Hepatic stellate cell (primary cell): ENCODE results near the gene FSTL1.

Experiments
- DNase-seq: peaks from one replicate; pipeline ENCODE4 v3.0.0; 2011; ENCODE audit warnings: low spot score

The FSTL1 gene

GRCh38 chr3:120440001-120440703 lies 10.6 kb downstream of the FSTL1 start:
- DNase-seq: no peak

- peak; percentile 48 for DNase-seq
These were observed 12.0 kb downstream of the FSTL1 start for GRCh38 chr3:120438665-120439370.

- DNase-seq: no peak
These were observed 12.6 kb downstream of the FSTL1 start for GRCh38 chr3:120438216-120438615.

GRCh38 chr3:120437559-120437958 lies 13.2 kb downstream of the FSTL1 start:
- no peak for DNase-seq

GRCh38 chr3:120436523-120437050 lies 14.2 kb downstream of the FSTL1 start:
- no peak for DNase-seq

GRCh38 chr3:120435621-120436020 lies 15.2 kb downstream of the FSTL1 start:
- DNase-seq: no peak

- DNase-seq: no peak
These were observed 17.0 kb downstream of the FSTL1 start for GRCh38 chr3:120433662-120434331.

GRCh38 chr3:120432150-120432860 lies 18.5 kb downstream of the FSTL1 start:
- peak; percentile 61 for DNase-seq

- DNase-seq: peak; percentile 22
These were observed 20.9 kb downstream of the FSTL1 start for GRCh38 chr3:120429921-120430361.

GRCh38 chr3:120428924-120429323 lies 21.9 kb downstream of the FSTL1 start:
- DNase-seq: no peak

- DNase-seq: no peak
These were observed 23.6 kb downstream of the FSTL1 start for GRCh38 chr3:120427201-120427600.

GRCh38 chr3:120425572-120426250 lies 25.1 kb downstream of the FSTL1 start:
- DNase-seq: peak; percentile 49

GRCh38 chr3:120424976-120425570 lies 25.7 kb downstream of the FSTL1 start:
- no peak for DNase-seq

- DNase-seq: no peak
These were observed 26.3 kb downstream of the FSTL1 start for GRCh38 chr3:120424506-120424905.

- DNase-seq: no peak
These were observed 27.4 kb downstream of the FSTL1 start for GRCh38 chr3:120423432-120423831.

GRCh38 chr3:120421926-120422325 lies 28.9 kb downstream of the FSTL1 start:
- no peak for DNase-seq

- no peak for DNase-seq
These were observed 29.8 kb downstream of the FSTL1 start for GRCh38 chr3:120420928-120421551.

GRCh38 chr3:120420360-120420759 lies 30.4 kb downstream of the FSTL1 start:
- no peak for DNase-seq

GRCh38 chr3:120419797-120420196 lies 31.0 kb downstream of the FSTL1 start:
- no peak for DNase-seq

- no peak for DNase-seq
These were observed 31.8 kb downstream of the FSTL1 start for GRCh38 chr3:120418866-120419490.
